Body of pancreas (tissue), 4 donors: ENCODE results near the gene GALNT9. TPM values are rescaled to one million over a fixed set of nuclear protein-coding genes. Genes with fewer than 3 reads are reported as not detected.

ENCODE experiments used
- ATAC-seq: fragments of 150-250 bp; one replicate; pipeline ENCODE4 v1.9.1; 2016
- DNase-seq, 4 donors: peaks; one replicate each; pipeline ENCODE4 v3.0.0-alpha.2; 2019
- H3K27ac ChIP-seq, 4 donors: fragments of 200-600 bp; sonication (generic); 1 replicate in 3 of 4; 2 replicates in 1 of 4; pipeline versions ENCODE4 v1.5.1 to v1.6.1; 2016 to 2019; ENCODE audit warnings: mild to moderate bottlenecking in 1 of 4, mixed read lengths in 1 of 4, moderate library complexity in 1 of 4
- H3K27me3 ChIP-seq, 2 donors: fragments of 200-600 bp; sonication (generic); one replicate each; pipeline ENCODE4 v1.6.0; 2016; ENCODE audit warnings: mild to moderate bottlenecking in 1 of 2
- H3K36me3 ChIP-seq, 2 donors: fragments of 200-600 bp; sonication (generic); replicated peaks in 1 of 2; 2 replicates each; pipeline ENCODE4 v1.5.1; 2016; ENCODE audit warnings: low read depth in 2 of 2; ENCODE audit not compliant: insufficient read depth in 1 of 2
- H3K4me1 ChIP-seq: fragments of 200-600 bp; sonication (generic); one replicate; pipeline ENCODE4 v1.6.0; 2016
- H3K4me3 ChIP-seq, 2 donors: fragments of 200-600 bp; sonication (generic); 1 replicate in 1 of 2; 2 replicates in 1 of 2; pipeline ENCODE4 v1.5.1; 2016 to 2019
- H3K9me3 ChIP-seq, 3 donors: fragments of 200-600 bp; sonication (generic); 1 replicate in 2 of 3; 2 replicates in 1 of 3; pipeline ENCODE4 v1.5.1; 2016
- POLR2A ChIP-seq, 3 donors: fragments of 450-650 bp; IDR thresholded peaks; one replicate each; pipeline ENCODE4 v1.6.1; 2016; ENCODE audit warnings: antibody characterized with exemption in 3 of 3, mild to moderate bottlenecking in 2 of 3
- WGBS, 2 donors: methylation state at CpG; one replicate each; pipeline ENCODE4 v1.1.5; 2017; 5-methylcytosine and 5-hydroxymethylcytosine counted together
- intact Hi-C: fragments of 100-400 bp; cut with DNase I; formaldehyde crosslinking; loops from one replicate; pipeline ENCODE4 v1.15.1; 2023
- total RNA-seq, 2 donors: library from RNA; depleted of rRNA; stranded (reverse); fragments of >200 nt; gene quantifications; one replicate each; pipeline ENCODE4 v1.1.0, GENCODE V29; 2016
- TF ChIP-seq, protein P1 (sequence below), 7 experiments: fragments of 450-650 bp in 4 of 7; fragments of 200-600 bp in 3 of 7; sonication (generic) in 3 of 7; IDR thresholded peaks; one replicate each; pipeline ENCODE4 v1.5.1; 2016 to 2019; ENCODE audit warnings: antibody characterized with exemption in 7 of 7

Gene GALNT9
- total RNA-seq, 2 donors from 2014 or later = not detected

DNA sequence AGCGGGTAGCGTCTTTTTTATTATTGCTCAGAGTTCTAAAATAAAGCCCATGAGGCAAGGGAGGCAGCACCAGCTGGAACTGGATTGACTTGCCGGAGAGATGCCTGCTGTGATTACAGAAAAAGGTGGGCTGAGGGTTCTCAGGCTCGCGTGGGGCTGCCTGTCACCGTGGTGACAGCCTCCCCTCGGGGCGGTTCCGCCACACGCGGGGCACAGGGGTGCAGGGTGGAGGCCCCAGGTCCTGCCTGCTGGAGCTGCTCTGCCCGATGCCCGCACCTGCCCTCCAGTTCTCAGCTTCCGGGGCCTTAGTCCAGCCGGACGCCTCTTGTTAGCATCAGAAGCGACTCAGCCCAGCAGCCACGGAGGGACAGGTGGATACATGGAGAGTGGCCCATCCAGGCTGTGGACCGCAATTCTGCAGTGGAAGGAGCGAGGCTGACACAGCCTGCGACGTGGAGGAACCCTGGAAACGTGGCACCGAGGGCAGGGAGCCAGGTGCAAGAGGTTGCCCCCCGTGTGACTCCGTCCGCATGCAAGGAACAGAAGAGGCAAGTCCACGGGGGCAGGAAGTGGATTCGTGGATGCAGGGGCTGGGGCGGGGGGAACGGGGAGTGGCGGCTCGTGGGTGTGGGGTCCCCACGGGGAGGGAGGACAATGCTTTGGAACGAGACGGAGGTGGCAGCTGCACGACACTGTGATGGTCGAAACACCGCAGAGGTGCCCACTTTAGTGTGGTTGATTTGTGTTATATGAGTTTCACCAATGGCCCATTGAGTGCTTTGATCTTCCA is 79.5 kb downstream of the GALNT9 start:
- Histone ChIP-seq H3K27ac (no peak overlapping the region), H3K9me3 (no peaks in the 10 kb centered on the region), H3K4me1 (no peaks in the 10 kb centered on the region), H3K27me3 (no peaks in the 10 kb centered on the region), H3K4me3 (no peak overlapping the region), H3K36me3 (no peaks in the 10 kb centered on the region)
- DNase-seq (no peak), ATAC-seq (no peak)
- intact Hi-C loops = no loop called here
- WGBS, 2 donors = 72 to 78% methylated on average over 33 to 39 of the region's 39 CpGs
- TF ChIP-seq, protein P1, sequence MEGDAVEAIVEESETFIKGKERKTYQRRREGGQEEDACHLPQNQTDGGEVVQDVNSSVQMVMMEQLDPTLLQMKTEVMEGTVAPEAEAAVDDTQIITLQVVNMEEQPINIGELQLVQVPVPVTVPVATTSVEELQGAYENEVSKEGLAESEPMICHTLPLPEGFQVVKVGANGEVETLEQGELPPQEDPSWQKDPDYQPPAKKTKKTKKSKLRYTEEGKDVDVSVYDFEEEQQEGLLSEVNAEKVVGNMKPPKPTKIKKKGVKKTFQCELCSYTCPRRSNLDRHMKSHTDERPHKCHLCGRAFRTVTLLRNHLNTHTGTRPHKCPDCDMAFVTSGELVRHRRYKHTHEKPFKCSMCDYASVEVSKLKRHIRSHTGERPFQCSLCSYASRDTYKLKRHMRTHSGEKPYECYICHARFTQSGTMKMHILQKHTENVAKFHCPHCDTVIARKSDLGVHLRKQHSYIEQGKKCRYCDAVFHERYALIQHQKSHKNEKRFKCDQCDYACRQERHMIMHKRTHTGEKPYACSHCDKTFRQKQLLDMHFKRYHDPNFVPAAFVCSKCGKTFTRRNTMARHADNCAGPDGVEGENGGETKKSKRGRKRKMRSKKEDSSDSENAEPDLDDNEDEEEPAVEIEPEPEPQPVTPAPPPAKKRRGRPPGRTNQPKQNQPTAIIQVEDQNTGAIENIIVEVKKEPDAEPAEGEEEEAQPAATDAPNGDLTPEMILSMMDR (IDR thresholded peaks at IDR 0.05) = no peak
- TF ChIP-seq POLR2A (IDR thresholded peaks at IDR 0.05) = no peak

DNA sequence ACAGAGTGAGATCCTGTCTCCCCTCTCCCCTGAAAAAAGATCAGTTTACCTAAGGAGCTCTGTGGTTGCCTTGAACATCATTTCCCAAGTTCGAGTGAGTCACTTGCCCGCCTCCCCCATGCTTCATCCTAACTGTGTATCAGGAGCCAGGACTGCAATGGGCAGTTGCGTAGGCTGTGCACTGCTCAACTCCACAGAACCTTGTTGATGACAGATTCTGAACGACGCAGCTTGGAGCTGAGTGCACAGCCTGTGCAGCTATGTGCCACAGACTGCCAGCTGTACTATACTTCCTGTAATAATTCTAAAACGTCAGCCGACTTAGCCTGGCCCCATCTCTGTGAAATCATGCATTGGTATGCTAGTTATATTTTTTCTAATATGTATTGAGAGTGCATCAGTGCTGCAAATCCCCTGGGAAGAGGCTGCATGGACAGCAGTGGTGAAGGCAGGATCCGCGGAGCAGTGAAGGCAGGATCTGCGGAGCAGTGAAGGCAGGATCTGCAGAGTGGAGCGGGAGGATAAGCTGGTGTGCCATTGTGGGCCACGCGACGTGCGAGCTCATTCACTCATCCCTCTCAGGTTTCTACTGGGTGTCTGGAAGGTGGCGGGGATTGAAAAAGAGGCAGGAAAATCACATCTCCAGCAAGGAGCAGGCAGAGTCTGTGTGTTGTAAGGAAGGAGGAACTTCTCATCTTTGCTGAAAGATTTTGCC is 80.8 kb downstream of the GALNT9 start:
- no peak for ATAC-seq
- Histone ChIP-seq H3K36me3 (no peaks in the 10 kb centered on the region), H3K27me3 (no peaks in the 10 kb centered on the region), H3K9me3 (no peaks in the 10 kb centered on the region), H3K27ac (no peak overlapping the region), H3K4me3 (no peak overlapping the region), H3K4me1 (no peaks in the 10 kb centered on the region)
- no peak for DNase-seq
- no peak for TF ChIP-seq POLR2A (IDR thresholded peaks at IDR 0.05)
- TF ChIP-seq, protein P1 (IDR thresholded peaks at IDR 0.05) = no peak
- WGBS, 2 donors = 62 to 65% methylated on average over 13 to 16 of the region's 16 CpGs
- intact Hi-C loops = no loop called here

DNA sequence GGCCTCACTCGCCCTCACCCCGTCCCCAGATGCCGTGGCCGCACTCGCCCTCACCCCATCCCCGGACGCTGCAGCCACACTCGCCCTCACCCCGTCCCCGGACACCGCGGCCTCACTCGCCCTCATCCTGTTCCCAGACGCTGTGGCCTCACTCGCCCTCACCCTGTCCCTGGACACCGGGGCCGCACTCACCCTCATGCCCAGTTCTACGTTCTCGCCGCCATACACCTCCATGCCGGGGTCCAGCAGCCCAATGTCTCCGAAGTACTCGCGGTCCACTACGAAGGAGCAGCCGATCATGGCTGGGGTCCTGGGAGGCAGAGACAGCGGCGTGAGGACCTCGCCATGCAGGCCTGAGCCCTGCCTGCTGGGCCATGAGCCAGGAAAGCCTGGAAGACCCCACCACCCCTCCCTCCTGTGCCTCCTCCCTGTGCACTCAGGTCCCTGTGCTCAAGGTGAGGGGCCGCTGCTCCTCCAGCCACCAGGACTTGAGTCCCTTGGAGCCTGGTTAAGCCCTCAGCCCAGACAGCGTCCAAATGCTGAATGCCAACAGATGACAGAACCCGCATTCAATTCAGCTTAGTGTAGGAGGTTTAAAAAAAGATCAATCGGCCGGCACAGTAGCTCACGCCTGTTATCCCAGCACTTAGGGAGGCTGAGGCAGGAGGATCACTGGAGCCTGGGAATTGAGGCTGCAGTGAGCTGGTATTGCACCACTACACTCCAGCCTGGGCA is 81.5 kb downstream of the GALNT9 start:
- H3K27me3 ChIP-seq = no peaks in the 10 kb centered on the region
- no peak for ATAC-seq
- H3K9me3 ChIP-seq = no peaks in the 10 kb centered on the region
- no peak for DNase-seq
- TF ChIP-seq POLR2A (IDR thresholded peaks at IDR 0.05) = no peak
- TF ChIP-seq, protein P1 (IDR thresholded peaks at IDR 0.05) = no peak
- no peak overlapping the region for H3K27ac ChIP-seq
- H3K4me3 ChIP-seq = no peak overlapping the region
- H3K4me1 ChIP-seq = no peaks in the 10 kb centered on the region
- no peaks in the 10 kb centered on the region for H3K36me3 ChIP-seq
- intact Hi-C loops = no loop called here
- whole genome bisulfite sequencing, 2 donors = 79 to 80% methylated on average over 28 to 32 of the region's 35 CpGs

DNA sequence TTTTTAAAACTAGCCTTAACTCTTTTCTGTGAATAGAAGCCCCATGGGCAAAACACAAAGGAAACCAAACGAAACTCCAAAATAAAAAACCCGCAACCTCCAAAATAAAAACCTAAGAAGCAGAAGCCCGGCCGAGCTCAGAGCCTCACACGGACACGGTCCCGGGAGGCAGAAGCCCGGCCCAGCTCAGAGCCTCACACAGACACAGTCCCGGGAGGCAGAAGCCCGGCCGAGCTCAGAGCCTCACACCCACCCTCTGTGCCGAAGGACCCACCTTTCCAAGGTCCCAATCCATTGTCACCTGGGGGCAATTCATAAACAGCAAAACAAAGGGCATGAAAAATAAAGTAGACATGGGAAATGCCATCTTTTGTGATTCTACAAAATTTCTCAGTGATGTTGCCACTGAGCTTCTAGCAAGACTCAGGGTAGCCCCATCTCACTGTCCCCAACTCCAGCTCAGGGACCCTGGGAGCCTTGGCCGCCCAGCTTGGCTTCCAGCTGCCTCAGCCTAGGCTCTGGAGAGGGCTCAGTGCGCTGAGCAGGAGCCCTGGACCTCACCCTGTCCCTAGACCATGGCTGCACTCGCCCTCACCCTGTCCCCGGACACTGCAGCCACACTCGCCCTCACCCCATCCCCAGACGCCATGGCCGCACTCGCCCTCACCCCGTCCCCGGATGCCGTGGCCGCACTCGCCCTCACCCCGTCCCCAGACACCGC is 82.2 kb downstream of the GALNT9 start:
- no peaks in the 10 kb centered on the region for H3K9me3 ChIP-seq
- H3K36me3 ChIP-seq = no peaks in the 10 kb centered on the region
- WGBS, 2 donors = 69 to 83% methylated on average over 18 to 26 of the region's 27 CpGs
- H3K4me1 ChIP-seq = no peaks in the 10 kb centered on the region
- intact Hi-C loops = no loop called here
- no peak for ATAC-seq
- no peak overlapping the region for H3K4me3 ChIP-seq
- no peak for TF ChIP-seq POLR2A (IDR thresholded peaks at IDR 0.05)
- TF ChIP-seq, protein P1 (IDR thresholded peaks at IDR 0.05) = no peak
- H3K27ac ChIP-seq = no peak overlapping the region
- H3K27me3 ChIP-seq = no peaks in the 10 kb centered on the region
- DNase-seq = no peak
